ENCODE data around the gene ERICH4. TPM values are rescaled to one million over a fixed set of nuclear protein-coding genes. Genes with fewer than 3 reads are reported as not detected.
A peak's percentile ranks its signal among the peaks of the same experiment; 100 is the strongest.

ERICH4 gene
- total and polyA plus RNA-seq, 5 donors from 2014 or later = not detected

GRCh38 chr19:41425174-41426115, 17.5 kb upstream of the ERICH4 start:
- Mint-ChIP-seq H3K27ac (peak overlapping the region in 2 of 3 donors; percentile 56 to 65), H3K4me3 (peak overlapping the region in 2 of 4 donors; percentile 17 to 28), H3K9me3 (peaks cover 0 to 2% (median 0%) of the 10 kb centered on the region in 7 donors), H3K36me3 (peaks cover 14% of the 10 kb centered on the region), H3K4me1 (peaks cover 0 to 29% (median 5%) of the 10 kb centered on the region in 4 donors), H3K27me3 (no peaks in the 10 kb centered on the region)
- Histone ChIP-seq H3K9me3 (ENCODE audit: control insufficient read depth in 2 of 2, low read length in 2 of 2) (no peaks in the 10 kb centered on the region), H3K4me3 (ENCODE audit: low read depth, low read length) (no peak overlapping the region), H3K4me1 (ENCODE audit: control insufficient read depth, insufficient read depth, low read length, poor library complexity, severe bottlenecking) (peaks cover 13% of the 10 kb centered on the region), H3K27me3 (ENCODE audit: control insufficient read depth, insufficient read depth, low read length) (no peaks in the 10 kb centered on the region), H3K27ac (ENCODE audit: insufficient read depth, low read length, poor library complexity, severe bottlenecking) (no peak overlapping the region), H3K36me3 (ENCODE audit: control insufficient read depth, insufficient read depth, low read length) (peaks cover 32% of the 10 kb centered on the region)
- DNase-seq = no peak
- ATAC-seq (ENCODE audit: low read depth in 2 of 2) = no peak

DNA sequence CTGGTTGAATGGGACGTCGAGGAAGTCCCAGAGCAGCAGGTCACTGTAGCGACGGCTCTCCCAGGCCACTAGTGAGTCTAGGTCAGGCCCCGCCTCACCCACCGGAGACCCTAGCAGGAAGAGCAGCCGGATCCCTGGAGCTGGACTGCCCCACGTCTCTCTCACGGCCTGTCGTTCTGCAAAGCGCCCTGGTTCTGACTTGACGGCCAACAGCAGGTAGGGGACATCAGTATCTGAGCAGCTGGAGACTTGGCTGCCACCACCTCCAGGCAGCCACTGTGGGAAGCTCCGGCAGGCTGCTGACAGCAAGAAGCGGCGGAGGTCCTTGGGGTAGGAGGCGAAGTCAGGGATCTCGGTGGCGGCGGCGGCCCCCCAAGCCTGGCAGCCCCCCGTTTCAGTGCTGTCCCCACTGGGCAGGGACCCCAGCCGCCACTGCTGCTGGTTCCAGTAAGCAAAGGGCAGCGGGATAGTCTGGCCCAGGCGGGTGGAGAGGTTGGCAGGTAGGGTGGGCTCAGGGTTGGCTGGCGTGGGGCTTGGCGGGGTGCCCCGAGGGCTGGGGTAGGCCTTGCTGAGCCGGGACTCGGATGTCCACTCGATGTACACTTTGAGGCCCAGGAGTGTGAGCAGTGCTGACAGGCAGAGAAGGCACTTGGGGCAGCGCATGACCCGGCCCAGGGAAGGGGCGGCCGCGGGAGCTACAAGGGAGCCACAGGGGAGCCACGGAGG, 16.7 kb upstream of the ERICH4 start:
- Mint-ChIP-seq H3K4me1 (peaks cover 0 to 29% (median 5%) of the 10 kb centered on the region in 4 donors), H3K27ac (peak overlapping the region in 1 of 3 donors; percentile 65), H3K4me3 (peak overlapping the region in 2 of 4 donors; percentile 28 to 32), H3K27me3 (no peaks in the 10 kb centered on the region), H3K36me3 (peaks cover 7% of the 10 kb centered on the region), H3K9me3 (peaks cover 0 to 2% (median 0%) of the 10 kb centered on the region in 7 donors)
- Histone ChIP-seq H3K9me3 (ENCODE audit: control insufficient read depth in 2 of 2, low read length in 2 of 2) (no peaks in the 10 kb centered on the region), H3K4me3 (ENCODE audit: low read depth, low read length) (no peak overlapping the region), H3K36me3 (ENCODE audit: control insufficient read depth, insufficient read depth, low read length) (peaks cover 26% of the 10 kb centered on the region), H3K27ac (ENCODE audit: insufficient read depth, low read length, poor library complexity, severe bottlenecking) (no peak overlapping the region), H3K27me3 (ENCODE audit: control insufficient read depth, insufficient read depth, low read length) (no peaks in the 10 kb centered on the region), H3K4me1 (ENCODE audit: control insufficient read depth, insufficient read depth, low read length, poor library complexity, severe bottlenecking) (peaks cover 13% of the 10 kb centered on the region)
- no peak for ATAC-seq (ENCODE audit: low read depth in 2 of 2)
- DNase-seq = no peak

DNA sequence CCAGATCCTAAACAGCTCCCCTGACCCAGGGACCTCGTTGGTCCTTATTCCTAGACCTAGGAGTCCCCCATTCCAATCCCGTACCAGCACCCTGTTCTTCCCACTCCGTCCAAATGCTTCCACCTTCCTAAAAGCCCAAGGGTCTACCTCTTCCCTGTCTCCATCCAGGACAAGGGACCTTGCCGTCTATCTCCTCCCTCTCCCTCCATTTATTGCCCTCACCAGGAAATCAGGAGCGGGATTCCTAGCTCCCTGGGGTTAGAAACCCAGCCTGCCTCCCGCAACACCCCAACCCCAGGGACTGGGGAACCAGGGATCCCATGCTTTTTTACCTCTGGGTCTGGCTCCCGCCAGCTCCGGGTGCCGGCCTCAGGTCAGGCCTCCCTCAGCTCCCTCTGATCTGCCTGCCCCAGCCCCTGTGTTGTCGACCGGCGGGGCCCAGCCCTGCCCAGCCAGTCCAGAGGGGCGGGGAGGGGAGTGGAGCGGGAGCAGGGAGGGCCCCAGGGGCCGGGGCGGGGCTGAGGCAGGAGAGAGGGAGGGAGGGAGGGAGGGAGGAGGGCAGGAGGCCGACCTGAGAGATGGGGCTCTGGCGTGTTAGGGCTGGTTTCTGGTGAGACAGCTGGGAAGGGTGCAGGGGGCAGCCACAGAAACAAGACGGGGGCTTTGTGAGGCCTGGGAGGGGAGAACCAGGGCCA, 15.9 kb upstream of the ERICH4 start, which contains the start of gene B3GNT8:
Gene B3GNT8, minus strand, starts transcription at position 423 of the 695 bp plus-strand sequence. CDS start 596 bp downstream, outside the sequence.
- Histone ChIP-seq H3K27ac (ENCODE audit: insufficient read depth, low read length, poor library complexity, severe bottlenecking) (peak within 1 kb of the TSS; percentile 56), H3K27me3 (ENCODE audit: control insufficient read depth, insufficient read depth, low read length) (no peaks in the 10 kb centered on the region), H3K4me3 (ENCODE audit: low read depth, low read length) (peak within 1 kb of the TSS; percentile 32), H3K36me3 (ENCODE audit: control insufficient read depth, insufficient read depth, low read length) (peaks cover 25% of the 10 kb centered on the region), H3K9me3 (ENCODE audit: control insufficient read depth in 2 of 2, low read length in 2 of 2) (no peaks in the 10 kb centered on the region), H3K4me1 (ENCODE audit: control insufficient read depth, insufficient read depth, low read length, poor library complexity, severe bottlenecking) (peaks cover 13% of the 10 kb centered on the region)
- Mint-ChIP-seq H3K9me3 (no peaks in the 10 kb centered on the region), H3K36me3 (peaks cover 8% of the 10 kb centered on the region), H3K4me1 (peaks cover 0 to 27% (median 5%) of the 10 kb centered on the region in 4 donors), H3K4me3 (peak within 1 kb of the TSS; percentile 78 to 88 (median 84)), H3K27ac (peak within 1 kb of the TSS; percentile 93 to 99 (median 94)), H3K27me3 (no peaks in the 10 kb centered on the region)
- DNase-seq = peak in 2 of 3 donors; percentile 14 to 60
- peak; percentile 25 to 28 for ATAC-seq (ENCODE audit: low read depth in 2 of 2)

DNA sequence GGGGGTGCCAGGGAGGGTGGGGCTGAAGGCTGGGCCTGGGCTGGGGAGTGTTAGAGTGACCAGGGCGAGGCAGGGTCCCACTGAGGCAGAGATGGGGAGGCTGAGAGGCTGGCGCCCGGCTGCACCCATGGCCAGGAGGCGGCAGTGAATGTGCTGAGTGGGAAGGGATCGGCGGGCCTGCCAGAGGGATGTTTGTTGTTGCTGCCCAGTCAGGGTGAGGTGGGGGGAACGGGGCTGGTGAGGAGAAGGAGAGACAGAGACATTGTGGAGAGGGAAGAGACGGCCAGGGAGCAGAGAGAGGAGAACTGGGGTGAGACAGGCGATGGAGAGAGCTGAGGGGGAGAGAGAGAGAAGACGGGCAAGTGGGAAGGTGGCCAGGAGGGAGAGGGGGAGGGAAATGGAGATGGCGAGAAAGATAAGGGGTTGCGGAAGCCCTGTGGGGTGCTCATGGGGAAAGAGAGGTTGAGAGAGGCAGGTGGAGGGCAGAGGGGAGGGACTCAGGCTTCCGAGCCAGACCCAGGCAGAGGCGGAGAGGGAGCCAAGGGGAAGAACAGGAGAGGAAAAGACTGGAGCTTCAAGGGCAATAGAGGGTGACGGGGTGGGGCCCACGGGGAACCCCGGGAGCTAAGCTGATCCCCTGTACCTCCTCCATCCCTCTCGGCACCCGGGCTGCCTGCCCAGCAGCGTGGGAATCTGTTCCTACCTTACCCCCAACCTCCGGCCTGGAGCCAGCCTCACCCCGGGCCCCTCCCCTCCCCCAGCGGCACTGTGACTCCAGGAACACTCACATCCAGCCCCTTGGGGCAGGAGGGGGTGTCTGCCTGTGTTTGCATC, 15.1 kb upstream of the ERICH4 start:
- Histone ChIP-seq H3K4me3 (ENCODE audit: low read depth, low read length) (peak overlapping the region; percentile 32), H3K27ac (ENCODE audit: insufficient read depth, low read length, poor library complexity, severe bottlenecking) (peak overlapping the region; percentile 56), H3K36me3 (ENCODE audit: control insufficient read depth, insufficient read depth, low read length) (peaks cover 25% of the 10 kb centered on the region), H3K27me3 (ENCODE audit: control insufficient read depth, insufficient read depth, low read length) (no peaks in the 10 kb centered on the region), H3K4me1 (ENCODE audit: control insufficient read depth, insufficient read depth, low read length, poor library complexity, severe bottlenecking) (peaks cover 13% of the 10 kb centered on the region), H3K9me3 (ENCODE audit: control insufficient read depth in 2 of 2, low read length in 2 of 2) (no peaks in the 10 kb centered on the region)
- H3K4me1 Mint-ChIP-seq = peaks cover 0 to 27% (median 5%) of the 10 kb centered on the region in 4 donors
- H3K4me3 Mint-ChIP-seq = peak overlapping the region; percentile 78 to 88 (median 84)
- peaks cover 15% of the 10 kb centered on the region for H3K36me3 Mint-ChIP-seq
- peak; percentile 14 to 42 (median 23) for DNase-seq
- no peaks in the 10 kb centered on the region for H3K9me3 Mint-ChIP-seq
- ATAC-seq (ENCODE audit: low read depth in 2 of 2) = peak; percentile 16 to 29
- H3K27me3 Mint-ChIP-seq = no peaks in the 10 kb centered on the region
- peak overlapping the region; percentile 93 to 99 (median 94) for H3K27ac Mint-ChIP-seq

DNA sequence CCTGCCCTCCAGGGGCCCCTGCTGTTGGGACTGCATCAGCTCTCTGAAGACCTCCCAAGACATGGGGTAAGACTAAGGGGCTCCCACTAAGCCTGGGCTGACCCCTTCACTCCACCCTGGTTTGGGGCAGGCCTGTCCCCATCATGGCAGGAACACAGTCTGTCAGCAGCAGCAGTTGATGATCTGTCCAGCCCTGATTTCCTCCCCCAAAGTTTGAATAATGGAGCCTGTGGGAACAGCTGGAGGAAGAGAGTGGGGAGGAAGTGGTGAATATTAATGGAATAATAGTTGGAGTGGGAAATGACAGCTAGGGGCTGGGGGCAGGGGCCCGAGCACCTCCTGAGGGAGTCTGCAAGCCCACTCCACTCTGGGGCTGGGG, 14.5 kb upstream of the ERICH4 start:
- Mint-ChIP-seq H3K4me1 (peaks cover 0 to 27% (median 5%) of the 10 kb centered on the region in 4 donors), H3K36me3 (peaks cover 16% of the 10 kb centered on the region), H3K9me3 (no peaks in the 10 kb centered on the region), H3K27ac (peak overlapping the region in 2 of 3 donors; percentile 36 to 93), H3K27me3 (no peaks in the 10 kb centered on the region), H3K4me3 (peak overlapping the region; percentile 43 to 59 (median 48))
- H3K4me3 ChIP-seq (ENCODE audit: low read depth, low read length) = no peak overlapping the region
- peaks cover 13% of the 10 kb centered on the region for H3K4me1 ChIP-seq (ENCODE audit: control insufficient read depth, insufficient read depth, low read length, poor library complexity, severe bottlenecking)
- H3K27ac ChIP-seq (ENCODE audit: insufficient read depth, low read length, poor library complexity, severe bottlenecking) = peak overlapping the region; percentile 56
- H3K27me3 ChIP-seq (ENCODE audit: control insufficient read depth, insufficient read depth, low read length) = no peaks in the 10 kb centered on the region
- DNase-seq (no peak), ATAC-seq (ENCODE audit: low read depth in 2 of 2) (no peak)
- H3K9me3 ChIP-seq (ENCODE audit: control insufficient read depth in 2 of 2, low read length in 2 of 2) = no peaks in the 10 kb centered on the region
- peaks cover 27% of the 10 kb centered on the region for H3K36me3 ChIP-seq (ENCODE audit: control insufficient read depth, insufficient read depth, low read length)

DNA sequence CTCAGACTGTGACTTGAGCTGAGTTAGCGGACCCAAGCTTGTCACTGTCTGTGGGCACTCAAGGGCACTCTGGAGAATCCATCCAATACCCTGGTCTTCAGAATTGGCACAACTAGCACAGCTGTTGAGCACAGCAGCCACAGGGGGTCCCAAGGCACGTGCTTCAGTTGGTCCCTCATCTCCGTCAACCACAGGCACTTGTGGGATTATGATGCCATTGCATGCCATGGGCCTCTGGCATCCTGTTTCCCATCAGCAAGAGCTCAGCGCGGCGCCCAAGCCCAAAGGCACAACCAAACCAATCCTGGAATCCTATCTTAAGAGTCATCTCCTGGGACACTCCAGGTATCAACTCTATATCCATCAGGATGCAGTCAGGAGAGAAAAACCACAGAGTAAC, 12.0 kb upstream of the ERICH4 start:
- H3K4me3 Mint-ChIP-seq = no peak overlapping the region
- no peak overlapping the region for H3K27ac Mint-ChIP-seq
- Histone ChIP-seq H3K27ac (ENCODE audit: insufficient read depth, low read length, poor library complexity, severe bottlenecking) (no peak overlapping the region), H3K4me3 (ENCODE audit: low read depth, low read length) (no peak overlapping the region), H3K27me3 (ENCODE audit: control insufficient read depth, insufficient read depth, low read length) (no peaks in the 10 kb centered on the region), H3K9me3 (ENCODE audit: control insufficient read depth in 2 of 2, low read length in 2 of 2) (no peaks in the 10 kb centered on the region), H3K36me3 (ENCODE audit: control insufficient read depth, insufficient read depth, low read length) (peaks cover 21% of the 10 kb centered on the region), H3K4me1 (ENCODE audit: control insufficient read depth, insufficient read depth, low read length, poor library complexity, severe bottlenecking) (peaks cover 13% of the 10 kb centered on the region)
- ATAC-seq (ENCODE audit: low read depth in 2 of 2) = no peak
- H3K27me3 Mint-ChIP-seq = no peaks in the 10 kb centered on the region
- peaks cover 14% of the 10 kb centered on the region for H3K36me3 Mint-ChIP-seq
- no peaks in the 10 kb centered on the region for H3K9me3 Mint-ChIP-seq
- peaks cover 4 to 25% (median 8%) of the 10 kb centered on the region in 4 donors for H3K4me1 Mint-ChIP-seq
- no peak for DNase-seq

Data from CD4-positive, CD25-positive, alpha-beta regulatory T cell (primary cell).